GM23248 (cell line): ENCODE results near the gene CRAT. TPM values are rescaled to one million over a fixed set of nuclear protein-coding genes. Genes with fewer than 3 reads are reported as not detected.

Source experiments
- DNase-seq: peaks from one replicate; pipeline ENCODE4 v3.0.0-alpha.2; 2015
- H2AFZ ChIP-seq: fragments of 200-600 bp; sonication (generic); 2 replicates; pipeline ENCODE4 v1.6.1; 2016; ENCODE audit warnings: antibody characterized with exemption
- H3F3A ChIP-seq: fragments of 200-600 bp; sonication (generic); 2 replicates; pipeline ENCODE4 v1.6.1; 2016; ENCODE audit warnings: mild to moderate bottlenecking, antibody characterized with exemption, mixed run types; ENCODE audit not compliant: insufficient read depth
- H3K27ac ChIP-seq: fragments of 200-600 bp; sonication (generic); 2 replicates; pipeline ENCODE4 v1.5.1; 2016; ENCODE audit warnings: mild to moderate bottlenecking
- H3K27me3 ChIP-seq: fragments of 200-600 bp; sonication (generic); replicated peaks from 2 replicates; pipeline ENCODE4 v1.6.1; 2016; ENCODE audit warnings: mild to moderate bottlenecking; ENCODE audit not compliant: insufficient read depth
- H3K36me3 ChIP-seq: fragments of 200-600 bp; sonication (generic); 2 replicates; pipeline ENCODE4 v1.6.1; 2016; ENCODE audit warnings: low read depth, mild to moderate bottlenecking
- H3K4me1 ChIP-seq: fragments of 200-600 bp; sonication (generic); 2 replicates; pipeline ENCODE4 v1.6.1; 2016; ENCODE audit warnings: mild to moderate bottlenecking; ENCODE audit not compliant: insufficient read depth
- H3K4me2 ChIP-seq: fragments of 200-600 bp; sonication (generic); one replicate; pipeline ENCODE4 v1.6.1; 2016; ENCODE audit warnings: mild to moderate bottlenecking; ENCODE audit not compliant: unreplicated experiment
- H3K4me3 ChIP-seq: fragments of 200-600 bp; sonication (generic); 2 replicates; pipeline ENCODE4 v1.5.1; 2016; ENCODE audit warnings: mild to moderate bottlenecking
- H3K79me2 ChIP-seq: fragments of 200-600 bp; sonication (generic); 2 replicates; pipeline ENCODE4 v1.6.1; 2016; ENCODE audit warnings: mild to moderate bottlenecking; ENCODE audit not compliant: insufficient read depth
- H3K9ac ChIP-seq: fragments of 200-600 bp; sonication (generic); 2 replicates; pipeline ENCODE4 v1.6.1; 2016; ENCODE audit warnings: mild to moderate bottlenecking
- H3K9me2 ChIP-seq: fragments of 200-600 bp; sonication (generic); 2 replicates; pipeline ENCODE4 v1.6.1; 2016; ENCODE audit warnings: mixed run types, mild to moderate bottlenecking, moderate library complexity; ENCODE audit not compliant: insufficient read depth
- H3K9me3 ChIP-seq: fragments of 200-600 bp; sonication (generic); one replicate; pipeline ENCODE4 v1.6.1; 2017; ENCODE audit warnings: low read depth
- H4K20me1 ChIP-seq: fragments of 200-600 bp; sonication (generic); 2 replicates; pipeline ENCODE4 v1.6.0; 2016; ENCODE audit not compliant: insufficient read depth
- EZH2 ChIP-seq: fragments of 200-600 bp; sonication (generic); IDR thresholded peaks from 2 replicates; pipeline ENCODE4 v1.6.1; 2018; ENCODE audit warnings: antibody characterized with exemption, mild to moderate bottlenecking; ENCODE audit not compliant: insufficient read depth, poor library complexity, severe bottlenecking
- EZH2phosphoT487 ChIP-seq: fragments of 200-600 bp; sonication (generic); IDR thresholded peaks from 2 replicates; pipeline ENCODE4 v1.6.1; 2018; ENCODE audit warnings: antibody characterized with exemption, moderate library complexity, mild to moderate bottlenecking, low read depth; ENCODE audit not compliant: insufficient read depth
- WGBS, 2 experiments: methylation state at CpG; one replicate each; pipeline ENCODE4 v1.1.6; 2015 to 2017; ENCODE audit warnings: low lambda C conversion rate in 2 of 2, low coverage in 1 of 2; ENCODE audit errors: missing lambda C conversion rate in 2 of 2; 5-methylcytosine and 5-hydroxymethylcytosine counted together
- in situ Hi-C: fragments of 300-500 bp; cut with MboI; formaldehyde crosslinking; loops from 2 replicates; pipeline ENCODE4 v1.15.0; 2020
- polyA plus RNA-seq: library from polyadenylated mRNA; unstranded; fragments of >200 nt; fragmentation: Nextera tagmentation; extraction: Ambion mirVana; gene quantifications from 2 replicates; pipeline ENCODE4 v1.2.1, GENCODE V29; 2016
- total RNA-seq: library from RNA; depleted of rRNA; stranded (reverse); fragments of >200 nt; shearing (Covaris generic); gene quantifications from 2 replicates; pipeline ENCODE4 v1.2.3, GENCODE V29; 2014; rRNA removed

CRAT gene
- 51.5 and 55.4 TPM in 2 replicates for total RNA-seq
- 61.4 and 66.0 TPM in 2 replicates for polyA plus RNA-seq

GRCh38 chr9:129110740-129111527, at the start of gene CRAT, which contains the start of gene PTPA:
Gene CRAT, minus strand, starts transcription at chr9:129110793. Its CDS starts 284 bp downstream, at chr9:129110509.
Gene PTPA, plus strand, starts transcription at chr9:129111415. Its CDS starts 186 bp downstream, at chr9:129111601.
- H3F3A ChIP-seq, result peaks cover 10% of the 10 kb centered on the region; the same call in 1 of the 2 replicates
- peak within 1 kb of the TSS; percentile 96 for H3K4me3 ChIP-seq
- H3K9me2 ChIP-seq, result no peaks in the 10 kb centered on the region
- peak; percentile 96 for DNase-seq
- peak within 1 kb of the TSS; percentile 92 for H3K9ac ChIP-seq
- peaks cover 53% of the 10 kb centered on the region for H3K79me2 ChIP-seq
- H2AFZ ChIP-seq, result peak within 1 kb of the TSS; percentile 98
- WGBS, 2 experiments, result 1% methylated on average over 50 to 70 of the region's 77 CpGs
- no peaks in the 10 kb centered on the region for H4K20me1 ChIP-seq
- no peak for TF ChIP-seq EZH2phosphoT487
- no peak for TF ChIP-seq EZH2
- peaks cover 6% of the 10 kb centered on the region for H3K4me1 ChIP-seq
- peak within 1 kb of the TSS; percentile 93 for H3K27ac ChIP-seq
- in situ Hi-C loops, result no loop called here
- no peaks in the 10 kb centered on the region for H3K36me3 ChIP-seq
- no peaks in the 10 kb centered on the region for H3K9me3 ChIP-seq
- no peaks in the 10 kb centered on the region for H3K27me3 ChIP-seq
- H3K4me2 ChIP-seq, result peak within 1 kb of the TSS; percentile 88

DNA sequence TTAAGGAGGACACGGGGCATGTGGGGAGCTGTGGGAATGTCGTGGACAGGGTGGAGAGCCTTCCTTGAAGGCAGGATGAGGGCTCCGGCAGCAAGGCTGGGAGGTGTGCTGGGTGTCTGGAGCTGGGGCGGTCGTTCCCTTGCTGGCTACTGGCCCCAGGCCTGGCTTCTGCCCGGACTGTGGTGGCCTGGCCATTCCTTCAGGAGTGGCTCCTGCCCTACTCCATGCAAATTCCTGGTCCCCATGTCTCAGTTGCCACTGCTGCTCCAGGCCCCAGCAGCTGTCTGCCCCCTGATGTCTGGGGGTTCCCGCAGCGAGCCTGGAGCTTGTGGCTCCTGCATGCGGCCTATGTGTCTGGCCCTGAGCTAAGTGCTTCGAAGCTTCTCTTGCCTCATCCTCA, 45.6 kb upstream of the CRAT start:
- Histone ChIP-seq H3K36me3 (no peaks in the 10 kb centered on the region), H3K4me2 (no peak overlapping the region), H3K9ac (no peak overlapping the region), H4K20me1 (no peaks in the 10 kb centered on the region), H3F3A (no peaks in the 10 kb centered on the region), H3K9me2 (no peaks in the 10 kb centered on the region), H3K27ac (no peak overlapping the region), H3K4me1 (no peaks in the 10 kb centered on the region), H3K79me2 (no peaks in the 10 kb centered on the region), H2AFZ (no peak overlapping the region), H3K27me3 (no peaks in the 10 kb centered on the region), H3K9me3 (no peaks in the 10 kb centered on the region), H3K4me3 (no peak overlapping the region)
- DNase-seq, result no peak
- 86 to 91% methylated on average over 9 to 10 of the region's 10 CpGs for WGBS, 2 experiments
- TF ChIP-seq EZH2phosphoT487 (no peak), EZH2 (no peak)
- in situ Hi-C loops, result no loop called here

GRCh38 chr9:129154866-129155477, 44.4 kb upstream of the CRAT start:
- no peaks in the 10 kb centered on the region for H3K4me1 ChIP-seq
- WGBS, 2 experiments, result 91% methylated on average over 16 of the region's 16 CpGs
- no peak overlapping the region for H3K27ac ChIP-seq
- no peak for TF ChIP-seq EZH2phosphoT487
- no peak for TF ChIP-seq EZH2
- in situ Hi-C loops, result no loop called here
- no peaks in the 10 kb centered on the region for H3K36me3 ChIP-seq
- H3K9me3 ChIP-seq, result no peaks in the 10 kb centered on the region
- H4K20me1 ChIP-seq, result no peaks in the 10 kb centered on the region
- H3K9ac ChIP-seq, result no peak overlapping the region
- H3K4me3 ChIP-seq, result no peak overlapping the region
- H3K79me2 ChIP-seq, result no peaks in the 10 kb centered on the region; the same call in 1 of the 2 replicates
- no peak overlapping the region for H3K4me2 ChIP-seq
- no peaks in the 10 kb centered on the region for H3K9me2 ChIP-seq
- DNase-seq, result no peak
- no peak overlapping the region for H2AFZ ChIP-seq
- H3K27me3 ChIP-seq, result no peaks in the 10 kb centered on the region
- no peaks in the 10 kb centered on the region for H3F3A ChIP-seq

GRCh38 chr9:129151469-129151868, 40.9 kb upstream of the CRAT start:
- no peak overlapping the region for H2AFZ ChIP-seq
- H3K36me3 ChIP-seq, result no peaks in the 10 kb centered on the region
- no peaks in the 10 kb centered on the region for H3K9me2 ChIP-seq
- H4K20me1 ChIP-seq, result no peaks in the 10 kb centered on the region
- TF ChIP-seq EZH2 (no peak), EZH2phosphoT487 (no peak)
- H3K27me3 ChIP-seq, result no peaks in the 10 kb centered on the region
- 89 to 96% methylated on average over 13 to 15 of the region's 15 CpGs for WGBS, 2 experiments
- in situ Hi-C loops, result no loop called here
- no peaks in the 10 kb centered on the region for H3F3A ChIP-seq
- H3K4me3 ChIP-seq, result no peak overlapping the region
- no peaks in the 10 kb centered on the region; the same call in 1 of the 2 replicates for H3K79me2 ChIP-seq
- H3K4me1 ChIP-seq, result peaks cover 8% of the 10 kb centered on the region
- H3K9ac ChIP-seq, result no peak overlapping the region
- no peak for DNase-seq
- H3K9me3 ChIP-seq, result no peaks in the 10 kb centered on the region
- no peak overlapping the region for H3K27ac ChIP-seq
- no peak overlapping the region for H3K4me2 ChIP-seq
